WTC11 (cell line): ENCODE results near the gene RBCK1. TPM values are rescaled to one million over a fixed set of nuclear protein-coding genes. Genes with fewer than 3 reads are reported as not detected.

ENCODE experiments used
- ATAC-seq: fragments of 200-7000 bp; cut with Tn5 transposase; 2 replicates; pipeline ENCODE4 v1.10.0; 2021; ENCODE audit warnings: mild to moderate bottlenecking, moderate library complexity
- CTCF ChIA-PET: fragments of 300-600 bp; sonication (Branson Sonifier 250); formaldehyde crosslinking; loops from one replicate; lab custom pipeline; 2021; ENCODE audit warnings: antibody characterized with exemption; lab: Charles Lee
- POLR2A ChIA-PET: fragments of 350-600 bp; sonication (Branson Sonifier 250); formaldehyde crosslinking; loops from one replicate; lab custom pipeline; 2021; ENCODE audit warnings: antibody characterized with exemption; lab: Charles Lee
- DNase-seq: peaks from one replicate; pipeline ENCODE4 v3.0.0; 2021; ENCODE audit warnings: low spot score
- H3K27ac Mint-ChIP-seq: 2 replicates; pipeline ENCODE4 v1.8.0; 2021; ENCODE audit warnings: mixed read lengths
- H3K27me3 Mint-ChIP-seq: 2 replicates; pipeline ENCODE4 v1.8.0; 2021; ENCODE audit warnings: low read depth, mild to moderate bottlenecking, moderate library complexity, mixed read lengths
- H3K36me3 Mint-ChIP-seq: 2 replicates; pipeline ENCODE4 v1.8.0; 2021; ENCODE audit warnings: mixed read lengths
- H3K4me1 Mint-ChIP-seq: 2 replicates; pipeline ENCODE4 v1.8.0; 2022; ENCODE audit warnings: mixed read lengths
- H3K4me3 Mint-ChIP-seq: 2 replicates; pipeline ENCODE4 v1.8.0; 2021; ENCODE audit warnings: mild to moderate bottlenecking, moderate library complexity, mixed read lengths
- H3K9me3 Mint-ChIP-seq: 2 replicates; pipeline ENCODE4 v1.8.0; 2021; ENCODE audit warnings: mixed read lengths
- ATF1 ChIP-seq: sonication (generic); formaldehyde crosslinking; IDR thresholded peaks from 2 replicates; pipeline ENCODE4 v1.8.1; 2023; ENCODE audit warnings: mild to moderate bottlenecking, moderate library complexity, missing genetic modification reagents
- CBFB ChIP-seq: sonication (generic); formaldehyde crosslinking; IDR thresholded peaks from 2 replicates; pipeline ENCODE4 v1.8.1; 2022; ENCODE audit warnings: mild to moderate bottlenecking, low read depth, missing genetic modification reagents
- CREM ChIP-seq: sonication (generic); formaldehyde crosslinking; IDR thresholded peaks from 2 replicates; pipeline ENCODE4 v1.8.1; 2022; ENCODE audit warnings: mild to moderate bottlenecking, missing genetic modification reagents, moderate library complexity
- HMGA2 ChIP-seq: fragments of 250-450 bp; sonication (Bioruptor Pico); IDR thresholded peaks from 2 replicates; pipeline ENCODE4 v1.4.0; 2021; ENCODE audit warnings: mild to moderate bottlenecking, moderate library complexity
- IRF2 ChIP-seq: sonication (generic); formaldehyde crosslinking; IDR thresholded peaks from 2 replicates; pipeline ENCODE4 v1.8.0; 2022; ENCODE audit warnings: low read depth, missing genetic modification reagents, borderline replicate concordance
- JAZF1 ChIP-seq: fragments of 250-450 bp; sonication (Bioruptor Pico); IDR thresholded peaks from 2 replicates; pipeline ENCODE4 v1.9.0; 2021; ENCODE audit warnings: moderate library complexity, mild to moderate bottlenecking, inconsistent platforms
- NFE2L1 ChIP-seq: sonication (generic); formaldehyde crosslinking; IDR thresholded peaks from 2 replicates; pipeline ENCODE4 v1.8.1; 2023; ENCODE audit warnings: missing genetic modification reagents
- NFYB ChIP-seq: sonication (generic); formaldehyde crosslinking; conservative IDR thresholded peaks from 2 replicates; pipeline ENCODE4 v1.8.0; 2022; ENCODE audit warnings: low read depth, missing genetic modification reagents
- SMAD3 ChIP-seq: sonication (generic); formaldehyde crosslinking; IDR thresholded peaks from 2 replicates; pipeline ENCODE4 v1.8.0; 2022; ENCODE audit warnings: missing genetic modification reagents, mild to moderate bottlenecking, borderline replicate concordance
- TCF7 ChIP-seq: sonication (generic); formaldehyde crosslinking; IDR thresholded peaks from 2 replicates; pipeline ENCODE4 v1.8.0; 2022; ENCODE audit warnings: mild to moderate bottlenecking, low read depth, missing genetic modification reagents, moderate library complexity
- ZNF232 ChIP-seq: sonication (generic); formaldehyde crosslinking; IDR thresholded peaks from 2 replicates; pipeline ENCODE4 v1.8.0; 2022; ENCODE audit warnings: mild to moderate bottlenecking, missing genetic modification reagents
- total RNA-seq: library from RNA; stranded (reverse); gene quantifications from 3 replicates; pipeline ENCODE4 v1.2.3, GENCODE V29; 2021
- TF ChIP-seq, protein P1 (sequence below): fragments of 250-450 bp; sonication (Bioruptor Pico); IDR thresholded peaks from 2 replicates; pipeline ENCODE4 v1.9.0; 2021; ENCODE audit warnings: moderate library complexity, mild to moderate bottlenecking, inconsistent platforms, borderline replicate concordance
- TF ChIP-seq, protein P2 (sequence below): sonication (generic); formaldehyde crosslinking; IDR thresholded peaks from 2 replicates; pipeline ENCODE4 v1.8.1; 2022; ENCODE audit warnings: mild to moderate bottlenecking, moderate library complexity, missing genetic modification reagents
- TF ChIP-seq, protein P3 (sequence below): fragments of 250-450 bp; sonication (Bioruptor Pico); IDR thresholded peaks from 2 replicates; pipeline ENCODE4 v1.8.0; 2021; ENCODE audit warnings: mild to moderate bottlenecking
- TF ChIP-seq, protein P4 (sequence below): sonication (generic); formaldehyde crosslinking; IDR thresholded peaks from 2 replicates; pipeline ENCODE4 v1.8.0; 2023; ENCODE audit warnings: missing genetic modification reagents, mild to moderate bottlenecking, borderline replicate concordance

Gene RBCK1
- total RNA-seq, 1 experiment from 2014 or later = 75.2 TPM

DNA sequence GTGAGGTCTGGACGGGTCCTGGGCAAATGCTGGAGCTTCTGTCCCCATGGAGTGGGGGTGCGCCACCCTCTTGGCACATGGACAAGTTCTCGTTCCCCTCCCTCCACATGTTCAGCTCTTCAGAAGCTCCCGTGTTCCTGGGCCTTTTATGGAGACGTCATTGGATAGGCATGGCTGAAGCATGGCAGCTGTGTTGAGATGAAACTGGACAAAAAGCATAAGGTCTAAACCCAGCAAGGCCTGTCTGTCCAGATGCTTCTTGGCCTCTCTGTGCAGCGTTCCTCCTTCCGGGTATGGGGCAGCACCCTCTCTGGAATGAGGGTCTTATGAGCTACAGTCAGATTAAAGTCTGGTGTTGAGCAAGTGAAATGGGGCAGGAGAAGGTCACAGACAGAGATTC lies 27.5 kb downstream of the RBCK1 start:
- peaks cover 49% of the 10 kb centered on the region for H3K27me3 Mint-ChIP-seq
- H3K27ac Mint-ChIP-seq = no peak overlapping the region
- DNase-seq = no peak
- no peak for ATAC-seq
- TF ChIP-seq SMAD3 (CRISPR knock-in tag) (no peak), NFYB (CRISPR knock-in tag) (no peak), ZNF232 (CRISPR knock-in tag) (no peak), HMGA2 (no peak)
- no peak overlapping the region for H3K4me3 Mint-ChIP-seq
- H3K9me3 Mint-ChIP-seq = no peaks in the 10 kb centered on the region
- peaks cover 21% of the 10 kb centered on the region for H3K4me1 Mint-ChIP-seq
- ChIA-PET CTCF (interaction anchor here (1.5 to 6.1 kb wide), 2 partner anchors 73 to 80 kb away, joined by 3 to 66 read pairs; no protein-coding TSS in a partner anchor), POLR2A (interaction anchor here (1.0 kb wide), 1 partner anchor 55 kb away, joined by 3 read pairs; the partner anchor contains the start of gene TRIB3)
- peaks cover 44% of the 10 kb centered on the region for H3K36me3 Mint-ChIP-seq

DNA sequence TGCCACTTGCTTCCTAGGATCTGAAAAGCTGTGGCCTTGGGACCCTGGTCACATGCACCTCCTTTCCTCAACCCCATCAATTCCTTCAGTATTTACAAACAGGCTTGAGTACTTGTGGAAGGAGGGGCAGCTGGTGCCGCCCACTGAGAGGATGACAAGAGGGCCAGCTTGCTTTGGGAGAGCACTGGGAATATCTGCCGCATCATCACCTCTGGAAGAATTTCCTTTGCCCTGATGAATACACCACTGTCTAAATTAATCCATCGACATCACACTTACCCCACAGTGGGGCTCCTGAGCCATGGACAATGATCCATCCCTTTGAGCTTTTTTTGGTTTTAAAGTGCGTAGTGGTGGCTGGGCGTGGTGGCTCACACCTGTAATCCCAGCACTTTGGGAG lies 28.4 kb downstream of the RBCK1 start:
- CTCF ChIA-PET = interaction anchor here (6.1 kb wide), 1 partner anchor 81 kb away, joined by 66 read pairs; no protein-coding TSS in a partner anchor
- TF ChIP-seq, protein P1, sequence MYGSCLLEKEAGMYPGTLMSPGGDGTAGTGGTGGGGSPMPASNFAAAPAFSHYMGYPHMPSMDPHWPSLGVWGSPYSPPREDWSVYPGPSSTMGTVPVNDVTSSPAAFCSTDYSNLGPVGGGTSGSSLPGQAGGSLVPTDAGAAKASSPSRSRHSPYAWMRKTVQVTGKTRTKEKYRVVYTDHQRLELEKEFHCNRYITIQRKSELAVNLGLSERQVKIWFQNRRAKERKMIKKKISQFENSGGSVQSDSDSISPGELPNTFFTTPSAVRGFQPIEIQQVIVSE = no peak
- no peak for TF ChIP-seq CREM
- TF ChIP-seq, all 79 proteins: peak for 0
- H3K27ac Mint-ChIP-seq = no peak overlapping the region
- ATAC-seq (no peak), DNase-seq (no peak)
- no peak overlapping the region for H3K4me3 Mint-ChIP-seq
- POLR2A ChIA-PET = no interaction called here
- H3K9me3 Mint-ChIP-seq = no peaks in the 10 kb centered on the region
- H3K4me1 Mint-ChIP-seq = peaks cover 21% of the 10 kb centered on the region
- H3K27me3 Mint-ChIP-seq = peaks cover 49% of the 10 kb centered on the region
- peaks cover 47% of the 10 kb centered on the region for H3K36me3 Mint-ChIP-seq

DNA sequence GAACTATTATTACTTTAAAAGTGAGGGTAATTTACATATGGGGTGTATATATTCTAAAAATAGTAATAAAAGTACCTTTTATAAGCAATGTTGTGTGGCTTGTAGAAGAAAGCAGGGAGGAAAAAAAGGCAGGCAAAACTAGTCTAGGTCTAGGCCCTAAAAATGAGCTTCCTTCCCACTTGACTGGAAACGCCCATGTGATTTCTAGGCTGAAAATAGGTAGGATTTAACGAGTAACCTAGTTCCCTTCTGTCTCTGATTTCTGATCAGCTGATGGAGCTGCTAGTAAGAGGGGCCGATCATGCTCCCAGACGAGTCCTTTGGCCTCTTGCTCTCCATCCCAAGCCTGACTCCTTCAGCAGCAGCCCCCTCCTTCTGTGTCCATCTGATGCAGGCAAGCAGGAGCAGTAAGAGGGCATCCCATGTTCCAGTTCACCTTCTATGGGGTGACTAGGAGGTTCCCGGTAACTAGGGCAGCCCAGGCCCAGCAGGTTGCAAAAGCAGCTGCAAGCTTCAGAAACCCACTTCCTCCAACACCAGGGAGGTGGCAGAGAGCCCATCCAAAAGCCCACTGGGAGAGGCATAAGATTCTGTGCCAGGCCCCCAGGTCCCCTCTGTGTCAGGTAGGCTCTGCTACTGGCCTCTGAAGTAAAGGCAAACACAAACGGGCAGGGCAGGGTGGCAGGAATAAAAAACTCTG lies 29.8 kb downstream of the RBCK1 start:
- DNase-seq = no peak
- H3K27me3 Mint-ChIP-seq = peaks cover 43% of the 10 kb centered on the region
- TF ChIP-seq IRF2 (CRISPR knock-in tag) = no peak
- peaks cover 57% of the 10 kb centered on the region for H3K36me3 Mint-ChIP-seq
- H3K4me1 Mint-ChIP-seq = peaks cover 21% of the 10 kb centered on the region
- H3K27ac Mint-ChIP-seq = no peak overlapping the region
- ChIA-PET CTCF (no interaction called here), POLR2A (no interaction called here)
- ATAC-seq = no peak
- H3K9me3 Mint-ChIP-seq = no peaks in the 10 kb centered on the region
- no peak overlapping the region for H3K4me3 Mint-ChIP-seq

DNA sequence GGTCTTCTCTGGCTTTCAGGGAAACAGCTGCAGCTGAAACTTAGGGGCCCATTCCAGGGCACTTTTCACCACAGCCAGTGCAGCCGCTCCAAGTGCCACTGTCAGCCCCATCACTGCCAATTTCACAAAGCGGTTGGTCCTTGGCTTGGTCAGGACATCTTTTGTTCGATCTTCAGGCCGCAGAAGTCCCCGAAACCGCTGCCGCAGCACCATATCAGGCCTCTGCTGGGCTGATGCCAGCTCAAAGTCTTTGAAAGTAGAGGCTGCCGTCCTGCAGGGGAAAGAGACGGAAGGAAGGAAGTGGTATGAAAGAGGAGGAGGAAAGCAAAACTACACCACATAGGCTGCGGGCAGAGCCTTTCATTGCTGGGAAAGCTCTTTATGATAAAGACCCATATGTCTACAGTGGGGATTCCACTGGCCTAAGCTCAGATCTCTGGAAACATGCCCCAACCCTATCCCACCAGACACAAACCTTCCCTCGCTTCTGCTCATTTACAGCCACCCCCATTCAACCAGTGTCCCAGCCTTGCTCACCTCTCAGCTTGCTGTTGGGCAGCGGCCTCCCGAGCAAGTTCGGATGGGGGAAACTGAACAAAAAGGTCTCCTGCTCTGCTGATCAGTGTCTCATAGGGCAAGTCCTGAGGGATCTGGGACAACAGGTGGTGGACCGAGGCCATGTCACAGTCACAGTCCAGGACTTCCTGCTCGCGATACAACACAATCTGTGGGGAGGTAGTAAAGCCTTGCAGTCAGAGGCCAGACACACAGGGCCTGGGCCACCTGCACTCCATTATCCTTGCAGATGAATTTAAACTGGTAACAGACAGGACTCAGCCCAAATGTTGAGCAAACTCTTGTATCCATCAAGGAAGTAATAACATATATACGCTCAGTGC lies 30.7 kb downstream of the RBCK1 start:
- DNase-seq = no peak
- TF ChIP-seq NFE2L1 (CRISPR knock-in tag) (no peak), JAZF1 (CRISPR knock-in tag) (no peak), TCF7 (CRISPR knock-in tag) (no peak), ATF1 (no peak), ZNF232 (CRISPR knock-in tag) (no peak), CBFB (CRISPR knock-in tag) (no peak)
- TF ChIP-seq, protein P2, sequence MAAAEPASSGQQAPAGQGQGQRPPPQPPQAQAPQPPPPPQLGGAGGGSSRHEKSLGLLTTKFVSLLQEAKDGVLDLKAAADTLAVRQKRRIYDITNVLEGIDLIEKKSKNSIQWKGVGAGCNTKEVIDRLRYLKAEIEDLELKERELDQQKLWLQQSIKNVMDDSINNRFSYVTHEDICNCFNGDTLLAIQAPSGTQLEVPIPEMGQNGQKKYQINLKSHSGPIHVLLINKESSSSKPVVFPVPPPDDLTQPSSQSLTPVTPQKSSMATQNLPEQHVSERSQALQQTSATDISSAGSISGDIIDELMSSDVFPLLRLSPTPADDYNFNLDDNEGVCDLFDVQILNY (CRISPR knock-in tag) = no peak
- TF ChIP-seq, protein P3, sequence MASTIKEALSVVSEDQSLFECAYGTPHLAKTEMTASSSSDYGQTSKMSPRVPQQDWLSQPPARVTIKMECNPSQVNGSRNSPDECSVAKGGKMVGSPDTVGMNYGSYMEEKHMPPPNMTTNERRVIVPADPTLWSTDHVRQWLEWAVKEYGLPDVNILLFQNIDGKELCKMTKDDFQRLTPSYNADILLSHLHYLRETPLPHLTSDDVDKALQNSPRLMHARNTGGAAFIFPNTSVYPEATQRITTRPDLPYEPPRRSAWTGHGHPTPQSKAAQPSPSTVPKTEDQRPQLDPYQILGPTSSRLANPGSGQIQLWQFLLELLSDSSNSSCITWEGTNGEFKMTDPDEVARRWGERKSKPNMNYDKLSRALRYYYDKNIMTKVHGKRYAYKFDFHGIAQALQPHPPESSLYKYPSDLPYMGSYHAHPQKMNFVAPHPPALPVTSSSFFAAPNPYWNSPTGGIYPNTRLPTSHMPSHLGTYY (CRISPR knock-in tag) = no peak
- TF ChIP-seq, protein P4, sequence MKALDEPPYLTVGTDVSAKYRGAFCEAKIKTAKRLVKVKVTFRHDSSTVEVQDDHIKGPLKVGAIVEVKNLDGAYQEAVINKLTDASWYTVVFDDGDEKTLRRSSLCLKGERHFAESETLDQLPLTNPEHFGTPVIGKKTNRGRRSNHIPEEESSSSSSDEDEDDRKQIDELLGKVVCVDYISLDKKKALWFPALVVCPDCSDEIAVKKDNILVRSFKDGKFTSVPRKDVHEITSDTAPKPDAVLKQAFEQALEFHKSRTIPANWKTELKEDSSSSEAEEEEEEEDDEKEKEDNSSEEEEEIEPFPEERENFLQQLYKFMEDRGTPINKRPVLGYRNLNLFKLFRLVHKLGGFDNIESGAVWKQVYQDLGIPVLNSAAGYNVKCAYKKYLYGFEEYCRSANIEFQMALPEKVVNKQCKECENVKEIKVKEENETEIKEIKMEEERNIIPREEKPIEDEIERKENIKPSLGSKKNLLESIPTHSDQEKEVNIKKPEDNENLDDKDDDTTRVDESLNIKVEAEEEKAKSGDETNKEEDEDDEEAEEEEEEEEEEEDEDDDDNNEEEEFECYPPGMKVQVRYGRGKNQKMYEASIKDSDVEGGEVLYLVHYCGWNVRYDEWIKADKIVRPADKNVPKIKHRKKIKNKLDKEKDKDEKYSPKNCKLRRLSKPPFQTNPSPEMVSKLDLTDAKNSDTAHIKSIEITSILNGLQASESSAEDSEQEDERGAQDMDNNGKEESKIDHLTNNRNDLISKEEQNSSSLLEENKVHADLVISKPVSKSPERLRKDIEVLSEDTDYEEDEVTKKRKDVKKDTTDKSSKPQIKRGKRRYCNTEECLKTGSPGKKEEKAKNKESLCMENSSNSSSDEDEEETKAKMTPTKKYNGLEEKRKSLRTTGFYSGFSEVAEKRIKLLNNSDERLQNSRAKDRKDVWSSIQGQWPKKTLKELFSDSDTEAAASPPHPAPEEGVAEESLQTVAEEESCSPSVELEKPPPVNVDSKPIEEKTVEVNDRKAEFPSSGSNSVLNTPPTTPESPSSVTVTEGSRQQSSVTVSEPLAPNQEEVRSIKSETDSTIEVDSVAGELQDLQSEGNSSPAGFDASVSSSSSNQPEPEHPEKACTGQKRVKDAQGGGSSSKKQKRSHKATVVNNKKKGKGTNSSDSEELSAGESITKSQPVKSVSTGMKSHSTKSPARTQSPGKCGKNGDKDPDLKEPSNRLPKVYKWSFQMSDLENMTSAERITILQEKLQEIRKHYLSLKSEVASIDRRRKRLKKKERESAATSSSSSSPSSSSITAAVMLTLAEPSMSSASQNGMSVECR = no peak
- peaks cover 58% of the 10 kb centered on the region for H3K36me3 Mint-ChIP-seq
- no peak overlapping the region for H3K4me3 Mint-ChIP-seq
- H3K9me3 Mint-ChIP-seq = no peaks in the 10 kb centered on the region
- peaks cover 34% of the 10 kb centered on the region for H3K27me3 Mint-ChIP-seq
- POLR2A ChIA-PET = no interaction called here
- ATAC-seq = no peak
- H3K4me1 Mint-ChIP-seq = peaks cover 14% of the 10 kb centered on the region
- CTCF ChIA-PET = no interaction called here
- H3K27ac Mint-ChIP-seq = no peak overlapping the region
